H9 (cell line): ENCODE data around the gene LRRC8A. TPM values are rescaled to one million over a fixed set of nuclear protein-coding genes. Genes with fewer than 3 reads are reported as not detected.

Source experiments
- DNase-seq: peaks from one replicate; pipeline ENCODE4 v3.0.0-alpha.2; 2017
- H2AFZ ChIP-seq: one replicate; pipeline ENCODE4 v1.6.1; 2013; ENCODE audit warnings: mild to moderate bottlenecking, low read length, control low read depth, moderate library complexity
- H2AK5ac ChIP-seq: 2 replicates; pipeline ENCODE4 v1.6.1; 2013; ENCODE audit warnings: low read length, control low read depth, mixed read lengths; ENCODE audit not compliant: insufficient read length
- H2BK120ac ChIP-seq: one replicate; pipeline ENCODE4 v1.6.1; 2013; ENCODE audit warnings: low read depth, mild to moderate bottlenecking, low read length, control low read depth, inconsistent platforms; ENCODE audit not compliant: poor library complexity, severe bottlenecking
- H2BK12ac ChIP-seq: 2 replicates; pipeline ENCODE4 v1.6.1; 2013; ENCODE audit warnings: low read length, control low read depth, mixed read lengths, low read depth; ENCODE audit not compliant: insufficient read length
- H2BK15ac ChIP-seq: 2 replicates; pipeline ENCODE4 v1.6.1; 2013; ENCODE audit warnings: low read depth, low read length, control low read depth
- H2BK20ac ChIP-seq: one replicate; pipeline ENCODE4 v1.6.1; 2013; ENCODE audit warnings: low read depth, mild to moderate bottlenecking, low read length, control low read depth, inconsistent platforms; ENCODE audit not compliant: poor library complexity, severe bottlenecking
- H2BK5ac ChIP-seq: 2 replicates; pipeline ENCODE4 v1.6.1; 2013; ENCODE audit warnings: low read length, control low read depth, mixed read lengths; ENCODE audit not compliant: insufficient read length
- H3K14ac ChIP-seq: 2 replicates; pipeline ENCODE4 v1.6.1; 2013; ENCODE audit warnings: low read length, control low read depth; ENCODE audit not compliant: insufficient read depth
- H3K18ac ChIP-seq: 2 replicates; pipeline ENCODE4 v1.6.1; 2013; ENCODE audit warnings: low read depth, mild to moderate bottlenecking, mixed read lengths, low read length, control low read depth; ENCODE audit not compliant: insufficient read length
- H3K23ac ChIP-seq: 2 replicates; pipeline ENCODE4 v1.6.1; 2013; ENCODE audit warnings: low read length, control low read depth, mixed read lengths, low read depth; ENCODE audit not compliant: insufficient read length
- H3K23me2 ChIP-seq: 2 replicates; pipeline ENCODE4 v1.6.1; 2013; ENCODE audit warnings: low read depth, mild to moderate bottlenecking, mixed read lengths, low read length, control low read depth; ENCODE audit not compliant: insufficient read length, poor library complexity, severe bottlenecking
- H3K27ac ChIP-seq: 2 replicates; pipeline ENCODE4 v1.5.1; 2013; ENCODE audit warnings: low read length, control low read depth, mixed read lengths, low read depth; ENCODE audit not compliant: insufficient read length
- H3K27me3 ChIP-seq: 2 replicates; pipeline ENCODE4 v1.6.1; 2013; ENCODE audit warnings: low read length, control low read depth, inconsistent platforms; ENCODE audit not compliant: insufficient read depth
- H3K4ac ChIP-seq: 2 replicates; pipeline ENCODE4 v1.6.1; 2013; ENCODE audit warnings: low read depth, mild to moderate bottlenecking, control low read depth, inconsistent platforms, low read length, moderate library complexity
- H3K4me1 ChIP-seq: 2 replicates; pipeline ENCODE4 v1.6.1; 2013; ENCODE audit warnings: low read length, control low read depth, inconsistent platforms; ENCODE audit not compliant: insufficient read depth
- H3K4me2 ChIP-seq: 2 replicates; pipeline ENCODE4 v1.6.1; 2013; ENCODE audit warnings: low read length, control low read depth, mixed read lengths; ENCODE audit not compliant: insufficient read length, insufficient read depth
- H3K56ac ChIP-seq: 2 replicates; pipeline ENCODE4 v1.6.1; 2013; ENCODE audit warnings: low read depth, mild to moderate bottlenecking, mixed read lengths, low read length, control low read depth; ENCODE audit not compliant: insufficient read length
- H3K79me1 ChIP-seq: 2 replicates; pipeline ENCODE4 v1.6.1; 2013; ENCODE audit warnings: low read depth, mild to moderate bottlenecking, moderate library complexity, low read length, control low read depth, inconsistent platforms; ENCODE audit not compliant: insufficient read depth, poor library complexity, severe bottlenecking
- H3K79me2 ChIP-seq: 2 replicates; pipeline ENCODE4 v1.6.1; 2013; ENCODE audit warnings: low read length, control low read depth, inconsistent platforms; ENCODE audit not compliant: insufficient read depth
- H3K9ac ChIP-seq: 2 replicates; pipeline ENCODE4 v1.6.1; 2013; ENCODE audit warnings: low read length, control low read depth, mixed read lengths; ENCODE audit not compliant: insufficient read length; ENCODE audit errors: extremely low read depth
- H3K9me3 ChIP-seq: one replicate; pipeline ENCODE4 v1.6.1; 2013; ENCODE audit warnings: low read depth, low read length, inconsistent platforms; ENCODE audit not compliant: control insufficient read depth
- H3T11ph ChIP-seq: one replicate; pipeline ENCODE4 v1.6.1; 2013; ENCODE audit warnings: mild to moderate bottlenecking, low read length, control low read depth, inconsistent platforms
- H4K20me1 ChIP-seq: one replicate; pipeline ENCODE4 v1.6.1; 2013; ENCODE audit not compliant: control insufficient read depth, insufficient read length, insufficient read depth
- H4K5ac ChIP-seq: 2 replicates; pipeline ENCODE4 v1.6.1; 2013; ENCODE audit warnings: low read depth, mild to moderate bottlenecking, mixed read lengths, low read length, control low read depth; ENCODE audit not compliant: insufficient read length
- H4K8ac ChIP-seq: replicated peaks from 2 replicates; pipeline ENCODE4 v1.6.1; 2013; ENCODE audit warnings: low read length, control low read depth, mixed read lengths, low read depth; ENCODE audit not compliant: insufficient read length
- H4K91ac ChIP-seq: 2 replicates; pipeline ENCODE4 v1.6.1; 2013; ENCODE audit warnings: low read depth, mild to moderate bottlenecking, moderate library complexity, mixed read lengths, low read length, control low read depth; ENCODE audit not compliant: insufficient read length
- H3K27ac Mint-ChIP-seq, 3 experiments: 2 replicates in 2 of 3; 3 replicates in 1 of 3; pipeline ENCODE4 v1.8.0; 2020 to 2021; ENCODE audit warnings: mixed read lengths in 3 of 3, mild to moderate bottlenecking in 1 of 3, moderate library complexity in 1 of 3
- H3K27me3 Mint-ChIP-seq: 2 replicates; pipeline ENCODE4 v1.8.0; 2021; ENCODE audit warnings: low read depth, mild to moderate bottlenecking, moderate library complexity, mixed read lengths
- H3K36me3 Mint-ChIP-seq, 3 experiments: 2 replicates in 2 of 3; 3 replicates in 1 of 3; pipeline ENCODE4 v1.8.0; 2020 to 2021; ENCODE audit warnings: low read depth in 3 of 3, mixed read lengths in 3 of 3; ENCODE audit not compliant: insufficient read depth in 1 of 3
- H3K4me1 Mint-ChIP-seq, 2 experiments: 2 replicates each; pipeline ENCODE4 v1.8.0; 2020; ENCODE audit warnings: mixed read lengths in 2 of 2
- H3K4me3 Mint-ChIP-seq, 2 experiments: 2 replicates in 1 of 2; 3 replicates in 1 of 2; pipeline ENCODE4 v1.8.0; 2020 to 2021; ENCODE audit warnings: mild to moderate bottlenecking in 2 of 2, mixed read lengths in 2 of 2, moderate library complexity in 1 of 2
- H3K9me3 Mint-ChIP-seq, 2 experiments: 2 replicates in 1 of 2; 3 replicates in 1 of 2; pipeline ENCODE4 v1.8.0; 2020; ENCODE audit warnings: mild to moderate bottlenecking in 2 of 2, mixed read lengths in 2 of 2, moderate library complexity in 1 of 2
- CTCF ChIP-seq: fragments of 200-600 bp; sonication (generic); conservative IDR thresholded peaks from 3 replicates; pipeline ENCODE4 v1.8.0; 2021; ENCODE audit warnings: antibody characterized with exemption, mild to moderate bottlenecking
- WGBS: extraction: QIAGEN DNeasy Blood & Tissue Kit; methylation state at CpG from one replicate; pipeline ENCODE4 v1.1.7; 2013; ENCODE audit warnings: missing lambda C conversion rate, low lambda C conversion rate, mixed read lengths; ENCODE audit not compliant: insufficient read length; ENCODE audit errors: extremely low coverage; 5-methylcytosine and 5-hydroxymethylcytosine counted together
- total RNA-seq: library from RNA; stranded (reverse); gene quantifications from 2 replicates; pipeline ENCODE4 v1.2.1, GENCODE V29; 2021

The LRRC8A gene
- total RNA-seq, 1 experiment from 2014 or later: 76.0 TPM

GRCh38 chr9:128936171-128936865 is 54.4 kb downstream of the LRRC8A start:
- no peak overlapping the region for H3K27ac ChIP-seq
- no peaks in the 10 kb centered on the region for H3K4me1 Mint-ChIP-seq
- no peak overlapping the region for H3K18ac ChIP-seq
- no peak overlapping the region for H3K4me3 Mint-ChIP-seq
- H3T11ph ChIP-seq: no peak overlapping the region
- H3K9me3 ChIP-seq: no peaks in the 10 kb centered on the region
- no peaks in the 10 kb centered on the region; the same call in 1 of the 2 replicates for H3K27me3 Mint-ChIP-seq
- H3K9me3 Mint-ChIP-seq: no peaks in the 10 kb centered on the region
- no peak overlapping the region for H4K5ac ChIP-seq
- H3K79me2 ChIP-seq: no peaks in the 10 kb centered on the region
- no peaks in the 10 kb centered on the region for H4K20me1 ChIP-seq
- no peak overlapping the region for H3K56ac ChIP-seq
- H2BK20ac ChIP-seq: no peak overlapping the region
- H3K23ac ChIP-seq: no peak overlapping the region
- no peak overlapping the region for H2BK12ac ChIP-seq
- H2AK5ac ChIP-seq: no peak overlapping the region
- no peak overlapping the region for H2AFZ ChIP-seq
- no peak overlapping the region for H2BK120ac ChIP-seq
- no peak overlapping the region for H3K4me2 ChIP-seq
- H3K14ac ChIP-seq: no peak overlapping the region
- H2BK15ac ChIP-seq: no peak overlapping the region
- H3K23me2 ChIP-seq: no peaks in the 10 kb centered on the region
- no peak overlapping the region for H4K8ac ChIP-seq
- DNase-seq: peak; percentile 22
- WGBS: no CpG with 5 or more reads among the region's 11 CpGs
- no peak for TF ChIP-seq CTCF
- H3K79me1 ChIP-seq: no peaks in the 10 kb centered on the region
- H2BK5ac ChIP-seq: no peak overlapping the region
- H3K36me3 Mint-ChIP-seq: no peaks in the 10 kb centered on the region; a peak in 1 of 7 replicates
- no peak overlapping the region for H3K4ac ChIP-seq
- H3K9ac ChIP-seq: no peak overlapping the region
- no peaks in the 10 kb centered on the region for H3K4me1 ChIP-seq
- H4K91ac ChIP-seq: no peak overlapping the region
- no peak overlapping the region for H3K27ac Mint-ChIP-seq
- H3K27me3 ChIP-seq: no peaks in the 10 kb centered on the region
